Epithelial cell of esophagus (primary cell): ENCODE data around the gene RITA1.
"Not testable (repeated sequence)": the region's sequence is repeated elsewhere in the genome, so short reads cannot be mapped to it uniquely, and the experiment has no call there.

Source experiments
- DNase-seq: peaks from one replicate; pipeline ENCODE4 v3.0.0; 2010; ENCODE audit warnings: low read depth
- H3K4me3 ChIP-seq: 2 replicates; pipeline ENCODE4 v1.5.1; 2011; ENCODE audit warnings: mild to moderate bottlenecking, low read length, control low read depth
- CTCF ChIP-seq: IDR thresholded peaks from 2 replicates; pipeline ENCODE4 v1.5.1; 2011; ENCODE audit warnings: low read depth, mild to moderate bottlenecking, low read length, control low read depth, inconsistent platforms; ENCODE audit not compliant: insufficient read depth; ENCODE audit errors: missing control alignments

Gene RITA1

GRCh38 chr12:113203852-113204760, 18.6 kb downstream of the RITA1 start:
- no peak for TF ChIP-seq CTCF
- no peak overlapping the region for H3K4me3 ChIP-seq
- DNase-seq = no peak

- H3K4me3 ChIP-seq = no peak overlapping the region
- no peak for TF ChIP-seq CTCF
- no peak for DNase-seq
Observed at GRCh38 chr12:113204804-113205203, 19.3 kb downstream of the RITA1 start.

DNA sequence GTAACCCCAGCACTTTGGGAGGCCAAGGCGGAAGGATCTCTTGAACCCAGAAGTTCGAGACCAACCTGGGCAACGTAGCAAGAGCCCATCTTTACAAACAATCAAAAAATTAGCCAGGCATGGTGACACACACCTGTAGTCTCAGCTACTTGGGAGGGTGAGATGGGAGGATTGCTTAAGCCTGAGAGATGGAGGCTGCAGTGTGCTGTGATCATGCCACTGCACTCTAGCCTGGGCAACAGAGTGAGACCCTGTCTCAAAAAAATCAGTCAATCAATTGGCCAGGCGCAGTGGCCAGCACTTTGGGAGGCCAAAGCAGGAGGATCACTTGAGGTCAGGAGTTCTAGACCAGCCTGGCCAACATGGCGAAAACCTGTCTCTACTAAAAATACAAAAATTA, 21.3 kb downstream of the RITA1 start:
- H3K4me3 ChIP-seq, DNase-seq: not testable (repeated sequence)

DNA sequence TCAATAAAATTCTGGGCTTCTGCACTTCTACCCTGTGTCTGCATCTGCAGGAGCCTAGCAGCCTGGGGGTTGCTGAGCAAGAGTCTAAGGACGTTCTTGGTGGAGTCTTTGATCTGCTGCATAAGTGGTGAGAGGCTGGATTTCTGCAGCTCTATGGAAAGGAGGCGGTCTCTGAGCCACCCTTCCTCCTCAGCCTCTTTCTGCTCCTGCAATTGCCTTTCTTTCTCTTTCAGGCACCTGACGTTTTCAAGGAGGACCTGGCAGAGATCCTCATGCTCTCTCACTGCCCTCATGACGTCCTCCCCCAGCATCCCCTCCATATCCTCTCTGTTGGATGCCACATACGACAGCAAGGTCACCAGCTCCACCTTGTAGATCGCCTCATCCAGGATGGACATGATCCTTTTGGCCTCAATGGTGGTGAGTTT, 22.1 kb downstream of the RITA1 start:
- DNase-seq = no peak
- TF ChIP-seq CTCF = no peak
- H3K4me3 ChIP-seq = no peak overlapping the region

DNA sequence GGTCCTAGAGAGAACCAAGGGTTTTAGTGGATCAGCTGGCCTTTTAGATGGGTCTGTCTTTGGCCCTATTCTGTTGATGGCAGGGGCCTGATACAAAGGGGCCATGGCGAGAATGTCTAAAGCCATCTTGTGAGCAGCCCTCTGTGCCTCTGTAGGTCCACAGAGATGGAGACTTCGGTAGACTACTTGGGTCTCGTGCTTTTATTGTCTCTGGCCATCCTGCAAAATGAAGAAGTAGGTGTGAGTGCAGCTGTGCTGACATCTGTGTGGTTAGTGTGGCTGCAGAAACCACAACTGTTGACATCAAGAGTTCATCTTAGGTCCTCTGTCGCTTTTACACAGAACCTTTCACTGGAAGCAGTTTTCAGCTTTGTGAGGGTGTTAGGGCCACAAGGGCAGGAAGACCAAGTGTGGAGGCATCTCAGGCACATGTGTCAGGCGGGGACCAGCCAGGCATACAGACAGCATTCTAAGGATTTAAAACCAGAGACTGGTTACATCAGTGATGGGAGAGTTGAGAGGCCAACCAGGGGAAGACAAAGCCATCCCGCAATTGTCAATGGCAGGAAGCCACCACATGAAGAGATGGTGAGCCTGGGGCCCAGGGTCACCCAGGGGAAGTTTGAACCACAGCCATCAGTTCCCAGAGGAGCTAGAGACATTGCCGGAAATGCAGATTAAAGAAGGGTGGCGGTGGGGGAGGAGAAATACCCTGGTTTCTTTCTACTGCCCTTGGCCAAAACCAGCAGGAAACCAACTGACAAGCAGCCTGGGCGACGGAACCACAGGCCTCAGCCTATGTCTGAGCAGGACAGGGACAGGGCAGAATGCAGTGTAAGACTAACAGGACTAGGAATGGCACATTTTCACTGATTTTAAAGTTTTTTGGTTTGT, 22.8 kb downstream of the RITA1 start:
- H3K4me3 ChIP-seq = no peak overlapping the region
- TF ChIP-seq CTCF = no peak
- DNase-seq = no peak

GRCh38 chr12:113211160-113211559, 25.6 kb downstream of the RITA1 start:
- H3K4me3 ChIP-seq = no peak overlapping the region
- no peak for DNase-seq
- no peak for TF ChIP-seq CTCF

- H3K4me3 ChIP-seq = no peak overlapping the region
- TF ChIP-seq CTCF = no peak
- DNase-seq = peak; percentile 76
Observed at GRCh38 chr12:113214895-113215400, 29.4 kb downstream of the RITA1 start.
